Heart left ventricle (tissue), 16 donors: ENCODE measurements around the gene SVEP1. TPM values are rescaled to one million over a fixed set of nuclear protein-coding genes. Genes with fewer than 3 reads are reported as not detected.

Experiments used
- ATAC-seq, 4 donors: fragments of 200-7000 bp; cut with Tn5 transposase; one replicate each; pipeline ENCODE4 v1.9.1; 2020 to 2022; ENCODE audit warnings: moderate library complexity in 4 of 4, mild to moderate bottlenecking in 3 of 4, moderate number of reproducible peaks in 1 of 4
- DNase-seq, 5 donors: peaks; one replicate each; pipeline ENCODE4 v3.0.0-alpha.2; 2020
- H3K27ac ChIP-seq, 12 donors: fragments of 200-600 bp; sonication (generic) in 4 of 12; one replicate each; pipeline versions ENCODE4 v1.5.0 to v1.8.0; 2016 to 2022; ENCODE audit warnings: mild to moderate bottlenecking in 2 of 12
- H3K27me3 ChIP-seq, 9 donors: fragments of 200-600 bp; sonication (generic) in 2 of 9; one replicate each; pipeline versions ENCODE4 v1.5.1 to v1.8.0; 2016 to 2022; ENCODE audit warnings: mild to moderate bottlenecking in 3 of 9
- H3K36me3 ChIP-seq, 9 donors: fragments of 200-600 bp; sonication (generic) in 2 of 9; one replicate each; pipeline versions ENCODE4 v1.5.0 to v1.8.0; 2018 to 2022; ENCODE audit warnings: mild to moderate bottlenecking in 2 of 9
- H3K4me1 ChIP-seq, 12 donors: fragments of 200-600 bp; sonication (generic) in 4 of 12; one replicate each; pipeline versions ENCODE4 v1.5.0 to v1.8.0; 2016 to 2022; ENCODE audit warnings: mild to moderate bottlenecking in 3 of 12
- H3K4me3 ChIP-seq, 12 donors: fragments of 200-600 bp; sonication (generic) in 4 of 12; one replicate each; pipeline versions ENCODE4 v1.5.0 to v1.8.0; 2017 to 2022; ENCODE audit warnings: mild to moderate bottlenecking in 9 of 12, moderate library complexity in 4 of 12
- H3K9me3 ChIP-seq, 12 donors: fragments of 200-600 bp; sonication (generic) in 4 of 12; one replicate each; pipeline versions ENCODE4 v1.5.0 to v1.8.0; 2016 to 2022; ENCODE audit warnings: mild to moderate bottlenecking in 1 of 12
- CTCF ChIP-seq, 12 donors: fragments of 200-600 bp; sonication (generic) in 4 of 12; IDR thresholded peaks; one replicate each; pipeline versions ENCODE4 v1.5.0 to v1.8.0; 2018 to 2022; ENCODE audit warnings: antibody characterized with exemption in 12 of 12, mild to moderate bottlenecking in 5 of 12
- POLR2A ChIP-seq, 2 donors: fragments of 450-650 bp; IDR thresholded peaks; one replicate each; pipeline ENCODE4 v1.6.1; 2017; ENCODE audit warnings: antibody characterized with exemption in 2 of 2, mild to moderate bottlenecking in 2 of 2, moderate library complexity in 2 of 2
- WGBS, 4 donors: extraction: QIAGEN DNeasy Blood & Tissue Kit in 2 of 4; methylation state at CpG; one replicate each; pipeline versions ENCODE4 v1.1.5 to v1.1.7; 2013 to 2018; 5-methylcytosine and 5-hydroxymethylcytosine counted together
- intact Hi-C, 10 donors: fragments of 100-400 bp; cut with DNase I; formaldehyde crosslinking; loops; one replicate each; pipeline versions ENCODE4 v1.11.1 to v1.14.2; 2022
- polyA plus RNA-seq, 2 donors: library from polyadenylated mRNA; stranded (reverse); fragments of 200-250 nt; gene quantifications; one replicate each; pipeline ENCODE4 v1.2.3, GENCODE V29; 2013
- total RNA-seq, 9 donors: library from RNA; depleted of rRNA in 2 of 9; stranded (reverse); fragments of >200 nt in 2 of 9; fragmentation: NEBNext Ultra II Directional in 3 of 9; extraction: Animal tissue kit (Norgen Biotek cat#: 25700) in 3 of 9; gene quantifications; one replicate each; pipeline versions ENCODE4 v1.1.0 to v1.2.4, GENCODE V29; 2016 to 2023
- donor health status: ischemic (EF 13 %, LVEDD 7.1; RV severe dilation, severe dysfunction).
- donor health status: healthy with polysubstance abuse.
- donor health status: DM: no; HTN: yes; CAD: no.
- donor health status: DM: no; HTN: no; CAD: no.
- donor health status: ischemic (EF 25% LVEDD 6.9; RV normal size, moderate dysfunction).
- donor health status: ischemic (EF 25% LVEDD 5.7; RV mildly dilated, moderate dysfunction).
- donor health status: healthy.
- donor health status: DM: yes; HTN: yes; CAD: no.
- donor health status: ischemic (EF 35%, LVEDD 5.7; RV mildly dilated, moderate dysfunction).
- donor health status: nonischemic (EF 11% LVEDD 7.7; RV severe dilation, severe dysfunction).
- donor health status: DM: yes; HTN: yes; CAD: no.
- donor health status: PGD.
- donor health status: ischemic (EF 29% LVEDD 5.4; RV normal size, mild dysfunction).
- donor health status: nonischemic (EF 23%, LVEDD 6.1; RV moderate dilation, normal function).

Gene SVEP1
- total and polyA plus RNA-seq, 11 donors = 0.50 to 34.4 (median 7.5) TPM

GRCh38 chr9:110580850-110581249 is 1.3 kb upstream of the SVEP1 start:
- DNase-seq (no peak), ATAC-seq (no peak)
- H3K36me3 ChIP-seq = no peaks in the 10 kb centered on the region
- peaks cover 0 to 5% (median 0%) of the 10 kb centered on the region in 12 donors for H3K9me3 ChIP-seq
- H3K27ac ChIP-seq = peak overlapping the region in 1 of 12 donors; percentile 88
- WGBS, 4 donors = 76 to 87% (median 80%) methylated on average over 6 of the region's 6 CpGs
- H3K4me3 ChIP-seq = peak overlapping the region in 2 of 12 donors; percentile 62 to 76
- H3K4me1 ChIP-seq = peaks cover 0 to 18% (median 5%) of the 10 kb centered on the region in 12 donors
- TF ChIP-seq POLR2A (IDR thresholded peaks at IDR 0.05) (no peak), CTCF (IDR thresholded peaks at IDR 0.05) (no peak)
- H3K27me3 ChIP-seq = peaks cover 4 to 58% (median 22%) of the 10 kb centered on the region in 9 donors
- intact Hi-C loops = loop anchor here in 7 of 10 donors (1.0 to 10.0 kb wide), 5 partner anchors 10 to 129 kb away; no protein-coding TSS in a partner anchor

DNA sequence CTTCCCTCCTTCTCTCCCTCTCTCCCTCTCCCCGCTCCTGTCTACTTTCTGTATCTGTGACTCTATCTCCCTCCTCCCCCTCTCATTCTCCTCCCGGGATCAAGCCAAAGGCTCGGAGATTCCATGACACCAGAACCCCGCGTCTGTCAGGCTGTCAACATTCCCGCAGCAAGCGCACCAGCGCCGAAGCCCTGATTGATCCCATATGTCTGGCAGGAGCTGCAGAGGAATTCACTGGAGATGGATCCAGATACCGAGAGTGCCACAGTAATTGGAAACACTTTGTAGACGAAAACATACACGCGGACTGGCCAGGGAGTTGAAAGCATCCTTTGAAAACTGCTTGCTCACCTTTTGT is 300 bp upstream of the SVEP1 start:
- Histone ChIP-seq H3K27me3 (peaks cover 4 to 63% (median 22%) of the 10 kb centered on the region in 9 donors), H3K4me3 (peak overlapping the region; percentile 34 to 76 (median 61)), H3K9me3 (peaks cover 0 to 5% (median 0%) of the 10 kb centered on the region in 12 donors), H3K27ac (peak overlapping the region; percentile 64 to 88 (median 76)), H3K36me3 (no peaks in the 10 kb centered on the region), H3K4me1 (peaks cover 0 to 18% (median 5%) of the 10 kb centered on the region in 12 donors)
- intact Hi-C loops = loop anchor here in 6 of 10 donors (5.0 to 10.0 kb wide), 4 partner anchors 65 to 128 kb away; no protein-coding TSS in a partner anchor
- 1 to 2% (median 1%) methylated on average over 13 of the region's 13 CpGs for WGBS, 4 donors
- peak in 3 of 4 donors; percentile 4 to 23 (median 23) for ATAC-seq
- TF ChIP-seq POLR2A (IDR thresholded peaks at IDR 0.05) = no peak
- no peak for TF ChIP-seq CTCF (IDR thresholded peaks at IDR 0.05)
- peak in 4 of 5 donors; percentile 32 to 60 (median 38) for DNase-seq

- ATAC-seq = peak in 1 of 4 donors; percentile 6
- TF ChIP-seq CTCF (IDR thresholded peaks at IDR 0.05) (no peak), POLR2A (IDR thresholded peaks at IDR 0.05) (no peak)
- Histone ChIP-seq H3K36me3 (no peaks in the 10 kb centered on the region), H3K4me3 (peak overlapping the region; percentile 34 to 76 (median 61)), H3K27ac (peak overlapping the region; percentile 64 to 88 (median 76)), H3K27me3 (peaks cover 4 to 63% (median 22%) of the 10 kb centered on the region in 9 donors), H3K4me1 (peaks cover 0 to 18% (median 5%) of the 10 kb centered on the region in 12 donors), H3K9me3 (peaks cover 0 to 5% (median 0%) of the 10 kb centered on the region in 12 donors)
- no peak for DNase-seq
- intact Hi-C loops = no loop called here
- WGBS, 4 donors = 8 to 20% (median 9%) methylated on average over 12 to 22 of the region's 22 CpGs
Observed at GRCh38 chr9:110578575-110579033, 937 bp downstream of the SVEP1 start.

DNA sequence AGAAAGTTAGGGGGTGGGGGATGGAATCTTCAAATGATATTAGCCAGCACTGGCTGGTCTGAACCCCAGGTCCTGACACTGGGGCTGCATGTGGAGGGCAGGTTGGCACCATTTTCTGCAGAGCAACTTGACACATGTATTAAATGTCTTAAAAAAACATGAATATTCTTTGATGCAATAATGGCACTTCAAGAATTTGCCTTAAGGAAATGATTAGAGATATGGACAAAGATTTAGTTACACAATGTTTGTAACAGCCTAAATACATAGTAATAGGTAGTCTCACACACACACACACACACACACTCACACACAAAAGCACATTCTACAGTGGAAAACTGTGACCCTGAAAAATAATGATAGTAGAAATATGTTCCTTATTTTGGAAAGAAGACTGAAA is 3.6 kb downstream of the SVEP1 start:
- DNase-seq (no peak), ATAC-seq (no peak)
- peaks cover 0 to 5% (median 0%) of the 10 kb centered on the region in 12 donors for H3K9me3 ChIP-seq
- H3K36me3 ChIP-seq = no peaks in the 10 kb centered on the region
- H3K27me3 ChIP-seq = peaks cover 4 to 49% (median 22%) of the 10 kb centered on the region in 9 donors
- H3K4me3 ChIP-seq = peak overlapping the region in 3 of 12 donors; percentile 26 to 76 (median 29)
- intact Hi-C loops = no loop called here
- H3K4me1 ChIP-seq = peaks cover 0 to 18% (median 5%) of the 10 kb centered on the region in 12 donors
- TF ChIP-seq CTCF (IDR thresholded peaks at IDR 0.05) = no peak
- no peak for TF ChIP-seq POLR2A (IDR thresholded peaks at IDR 0.05)
- peak overlapping the region in 1 of 12 donors; percentile 1 for H3K27ac ChIP-seq
